GM12891 (cell line): ENCODE results near the gene MARK3.

Experiments
- POLR2A ChIP-seq: IDR thresholded peaks from 2 replicates; pipeline ENCODE4 v1.6.1; 2011; ENCODE audit warnings: low read depth, low read length, control low read depth
- TAF1 ChIP-seq: IDR thresholded peaks from 2 replicates; pipeline ENCODE4 v1.6.1; 2011; ENCODE audit warnings: low read depth, low read length, control low read depth

- TF ChIP-seq POLR2A (no peak), TAF1 (no peak)
Observed at GRCh38 chr14:103526914-103527248, 141.7 kb downstream of the MARK3 start.
